GM12891 (cell line): Measurements from ENCODE around the gene XAB2.

Source experiments
- PAX5 ChIP-seq: IDR thresholded peaks from 2 replicates; pipeline ENCODE4 v1.6.1; 2011; ENCODE audit warnings: low read length, moderate library complexity, mild to moderate bottlenecking; ENCODE audit not compliant: insufficient read depth, severe bottlenecking
- POLR2A ChIP-seq: IDR thresholded peaks from 2 replicates; pipeline ENCODE4 v1.6.1; 2011; ENCODE audit warnings: low read depth, low read length, control low read depth
- POLR2AphosphoS5 ChIP-seq: IDR thresholded peaks from 2 replicates; pipeline ENCODE4 v1.6.1; 2011; ENCODE audit warnings: low read depth, low read length, control low read depth
- TAF1 ChIP-seq: IDR thresholded peaks from 2 replicates; pipeline ENCODE4 v1.6.1; 2011; ENCODE audit warnings: low read depth, low read length, control low read depth

GRCh38 chr19:7624810-7625209 lies 4.5 kb downstream of the XAB2 start:
- TF ChIP-seq POLR2A (no peak), POLR2AphosphoS5 (no peak), TAF1 (no peak), PAX5 (no peak)
